GM18499 (cell line): ENCODE results near the gene SIRT5.

Experiments
- ATAC-seq: cut with Tn5 transposase; IDR thresholded peaks from one replicate; pipeline ENCODE4 v1.9.1; 2021; ENCODE audit warnings: moderate number of reproducible peaks; ENCODE audit not compliant: insufficient read depth, unreplicated experiment

Gene SIRT5

GRCh38 chr6:13550656-13551055 is 23.7 kb upstream of the SIRT5 start:
- no peak for ATAC-seq

GRCh38 chr6:13553646-13554045 is 20.8 kb upstream of the SIRT5 start:
- no peak for ATAC-seq

- no peak for ATAC-seq
Observed at GRCh38 chr6:13554929-13555333, 19.5 kb upstream of the SIRT5 start.

- ATAC-seq, result no peak
Observed at GRCh38 chr6:13557841-13558240, 16.6 kb upstream of the SIRT5 start.

GRCh38 chr6:13558718-13559117 is 15.7 kb upstream of the SIRT5 start:
- ATAC-seq, result no peak

- ATAC-seq, result no peak
Observed at GRCh38 chr6:13559251-13559650, 15.2 kb upstream of the SIRT5 start.

GRCh38 chr6:13559968-13560650 is 14.3 kb upstream of the SIRT5 start:
- ATAC-seq, result no peak

- no peak for ATAC-seq
Observed at GRCh38 chr6:13560651-13561044, 13.8 kb upstream of the SIRT5 start.

- ATAC-seq, result no peak
Observed at GRCh38 chr6:13561624-13562267, 12.7 kb upstream of the SIRT5 start.

- no peak for ATAC-seq
Observed at GRCh38 chr6:13563009-13563408, 11.4 kb upstream of the SIRT5 start.

GRCh38 chr6:13565921-13566320 is 8.5 kb upstream of the SIRT5 start:
- no peak for ATAC-seq

- ATAC-seq, result no peak
Observed at GRCh38 chr6:13566500-13566899, 7.9 kb upstream of the SIRT5 start.

- ATAC-seq, result no peak
Observed at GRCh38 chr6:13568970-13569369, 5.4 kb upstream of the SIRT5 start.

- no peak for ATAC-seq
Observed at GRCh38 chr6:13572240-13572639, 2.2 kb upstream of the SIRT5 start.

GRCh38 chr6:13572951-13573654 is 1.3 kb upstream of the SIRT5 start:
- no peak for ATAC-seq

- no peak for ATAC-seq
Observed at GRCh38 chr6:13573669-13574110, 711 bp upstream of the SIRT5 start.

- ATAC-seq, result peak; percentile 43
Observed at GRCh38 chr6:13574149-13574570, 241 bp upstream of the SIRT5 start.

GRCh38 chr6:13575377-13575775 is 975 bp downstream of the SIRT5 start:
- no peak for ATAC-seq

- ATAC-seq, result no peak
Observed at GRCh38 chr6:13576017-13576416, 1.6 kb downstream of the SIRT5 start.

- no peak for ATAC-seq
Observed at GRCh38 chr6:13577926-13578325, 3.5 kb downstream of the SIRT5 start.

GRCh38 chr6:13579911-13580310 is 5.5 kb downstream of the SIRT5 start:
- no peak for ATAC-seq
